Gastrocnemius medialis (tissue), 4 donors: ENCODE measurements around the gene SFPQ.

Experiments
- POLR2A ChIP-seq, 2 donors: fragments of 450-650 bp; IDR thresholded peaks; one replicate each; pipeline ENCODE4 v1.6.1; 2017; ENCODE audit warnings: antibody characterized with exemption in 2 of 2, mild to moderate bottlenecking in 2 of 2, moderate library complexity in 2 of 2
- TF ChIP-seq, protein P1 (sequence below), 5 experiments: fragments of 450-650 bp in 3 of 5; fragments of 200-600 bp in 2 of 5; sonication (generic) in 2 of 5; IDR thresholded peaks in 4 of 5; conservative IDR thresholded peaks in 1 of 5; 1 replicate in 4 of 5; 2 replicates in 1 of 5; pipeline ENCODE4 v1.5.1; 2016 to 2019; ENCODE audit warnings: antibody characterized with exemption in 5 of 5, mild to moderate bottlenecking in 3 of 5, moderate library complexity in 3 of 5

DNA sequence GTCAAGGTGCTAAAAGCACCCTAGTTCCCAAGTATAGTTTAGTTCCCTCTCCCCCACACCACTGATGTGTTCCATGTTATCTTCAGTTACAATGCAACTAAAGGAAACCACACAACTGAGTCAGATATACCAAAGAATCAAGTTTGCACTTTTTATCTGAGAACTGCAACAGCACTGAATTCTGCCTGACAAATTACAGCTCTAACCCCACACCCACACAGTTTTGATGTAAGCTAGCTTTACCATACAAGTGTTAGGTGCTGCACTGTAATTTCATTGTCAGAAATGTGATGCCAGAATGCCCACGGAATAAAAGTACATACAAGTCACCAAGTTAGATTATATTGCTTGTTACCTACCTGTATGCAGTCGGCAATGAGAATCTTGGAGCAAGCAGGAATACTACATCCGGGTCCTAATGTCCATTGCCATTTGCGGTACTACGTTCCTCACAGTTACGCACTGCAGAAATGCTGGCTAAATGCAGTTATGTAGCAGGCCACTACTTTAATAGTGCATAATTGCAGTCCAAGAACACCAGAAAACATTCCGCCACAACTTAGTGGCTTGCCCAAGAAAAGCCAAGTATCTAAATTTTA is 12.1 kb downstream of the SFPQ start:
- TF ChIP-seq, protein P1, sequence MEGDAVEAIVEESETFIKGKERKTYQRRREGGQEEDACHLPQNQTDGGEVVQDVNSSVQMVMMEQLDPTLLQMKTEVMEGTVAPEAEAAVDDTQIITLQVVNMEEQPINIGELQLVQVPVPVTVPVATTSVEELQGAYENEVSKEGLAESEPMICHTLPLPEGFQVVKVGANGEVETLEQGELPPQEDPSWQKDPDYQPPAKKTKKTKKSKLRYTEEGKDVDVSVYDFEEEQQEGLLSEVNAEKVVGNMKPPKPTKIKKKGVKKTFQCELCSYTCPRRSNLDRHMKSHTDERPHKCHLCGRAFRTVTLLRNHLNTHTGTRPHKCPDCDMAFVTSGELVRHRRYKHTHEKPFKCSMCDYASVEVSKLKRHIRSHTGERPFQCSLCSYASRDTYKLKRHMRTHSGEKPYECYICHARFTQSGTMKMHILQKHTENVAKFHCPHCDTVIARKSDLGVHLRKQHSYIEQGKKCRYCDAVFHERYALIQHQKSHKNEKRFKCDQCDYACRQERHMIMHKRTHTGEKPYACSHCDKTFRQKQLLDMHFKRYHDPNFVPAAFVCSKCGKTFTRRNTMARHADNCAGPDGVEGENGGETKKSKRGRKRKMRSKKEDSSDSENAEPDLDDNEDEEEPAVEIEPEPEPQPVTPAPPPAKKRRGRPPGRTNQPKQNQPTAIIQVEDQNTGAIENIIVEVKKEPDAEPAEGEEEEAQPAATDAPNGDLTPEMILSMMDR (IDR thresholded peaks at IDR 0.05 in 4 of 5, conservative IDR thresholded peaks at IDR 0.05 in 1 of 5), result no peak
- TF ChIP-seq POLR2A (IDR thresholded peaks at IDR 0.05), result no peak
